HG03442 (cell line): ENCODE measurements around the gene GDNF.
"Not testable (repeated sequence)": the region's sequence is repeated elsewhere in the genome, so short reads cannot be mapped to it uniquely, and the experiment has no call there.

ENCODE experiments used
- ATAC-seq: cut with Tn5 transposase; IDR thresholded peaks from one replicate; pipeline ENCODE4 v1.9.1; 2021; ENCODE audit warnings: mild to moderate bottlenecking, moderate library complexity; ENCODE audit not compliant: unreplicated experiment

Gene GDNF

DNA sequence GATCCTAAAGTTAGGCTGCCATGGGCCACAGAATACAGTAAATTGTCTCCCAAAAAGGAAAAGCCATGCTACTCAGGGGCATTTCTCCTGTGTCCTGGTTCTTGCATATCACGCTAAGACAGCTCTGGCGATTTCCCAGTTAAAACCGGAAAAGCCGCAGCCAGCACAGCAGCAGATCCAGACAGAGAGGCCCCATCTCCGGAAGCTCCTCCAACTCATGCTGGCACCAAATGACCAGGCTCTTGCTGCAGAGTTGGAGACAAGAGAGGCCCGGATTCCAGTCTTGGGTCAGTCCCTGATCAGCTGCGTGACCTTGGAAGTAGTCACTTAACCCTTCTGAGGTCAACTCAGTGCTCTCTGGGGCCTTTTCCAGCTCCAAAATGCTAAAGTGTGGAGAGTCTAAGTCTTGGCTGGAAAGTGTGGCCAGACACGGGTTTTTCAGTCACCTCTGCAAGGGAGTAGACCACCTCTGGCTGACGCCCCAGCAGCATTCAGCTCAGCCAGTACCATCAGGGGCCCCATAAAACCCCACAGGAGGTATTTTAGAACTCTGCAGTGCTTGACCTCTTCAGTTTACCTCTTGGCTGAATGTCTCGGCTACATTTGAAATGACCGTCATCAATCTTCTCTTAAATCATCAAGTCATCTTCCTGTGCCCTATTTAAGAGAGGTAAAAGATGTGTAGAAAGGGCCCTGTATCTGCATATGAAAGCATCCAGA, 16.2 kb downstream of the GDNF start:
- ATAC-seq = no peak

GRCh38 chr5:37816883-37817282, 23.0 kb downstream of the GDNF start:
- no peak for ATAC-seq

DNA sequence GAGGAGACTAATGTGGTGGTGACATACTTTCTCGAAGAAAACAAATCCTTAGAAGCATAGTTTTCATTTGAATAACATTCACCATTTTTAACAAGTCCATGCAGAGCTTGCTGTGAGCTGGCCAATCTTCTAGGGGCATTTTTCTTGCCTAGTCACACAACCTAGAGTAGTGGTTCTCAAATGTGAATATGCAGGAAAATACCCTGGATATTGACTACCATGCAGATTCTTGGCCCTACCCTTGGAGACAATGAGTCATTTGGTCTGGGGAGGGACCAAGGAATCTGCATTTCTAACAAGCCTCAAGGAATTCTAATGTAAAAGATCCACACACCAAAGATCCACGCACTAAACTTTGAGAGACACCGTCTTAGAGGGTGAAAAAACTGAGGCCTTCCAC, 23.5 kb downstream of the GDNF start:
- no peak for ATAC-seq

GRCh38 chr5:37815913-37816312, 23.9 kb downstream of the GDNF start:
- ATAC-seq = no peak

- no peak for ATAC-seq
Measured at GRCh38 chr5:37814699-37815098, 25.1 kb downstream of the GDNF start.

- ATAC-seq = no peak
Measured at GRCh38 chr5:37812365-37812764, 27.5 kb downstream of the GDNF start.

- ATAC-seq = no peak
Measured at GRCh38 chr5:37811866-37812265, 28.0 kb downstream of the GDNF start.

DNA sequence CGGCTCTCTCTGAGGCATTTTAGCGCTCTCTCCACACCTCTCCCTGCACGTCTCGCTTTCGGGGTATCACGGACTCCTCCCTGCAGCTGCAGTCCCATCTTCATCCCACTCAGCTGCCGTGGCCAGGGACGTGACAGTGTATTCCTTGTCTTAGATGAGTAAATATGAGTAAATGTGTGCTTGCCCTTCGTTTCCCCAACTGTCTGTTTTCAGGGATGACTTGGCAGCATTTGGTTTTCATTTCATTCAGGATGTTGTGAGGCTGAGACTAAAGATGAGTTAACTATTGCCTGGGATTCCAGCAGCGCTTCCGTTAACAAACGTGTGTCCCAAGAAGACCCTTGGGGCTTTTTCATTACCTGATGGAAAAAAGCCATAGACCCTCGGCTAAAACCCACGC, 29.5 kb downstream of the GDNF start:
- ATAC-seq = no peak

DNA sequence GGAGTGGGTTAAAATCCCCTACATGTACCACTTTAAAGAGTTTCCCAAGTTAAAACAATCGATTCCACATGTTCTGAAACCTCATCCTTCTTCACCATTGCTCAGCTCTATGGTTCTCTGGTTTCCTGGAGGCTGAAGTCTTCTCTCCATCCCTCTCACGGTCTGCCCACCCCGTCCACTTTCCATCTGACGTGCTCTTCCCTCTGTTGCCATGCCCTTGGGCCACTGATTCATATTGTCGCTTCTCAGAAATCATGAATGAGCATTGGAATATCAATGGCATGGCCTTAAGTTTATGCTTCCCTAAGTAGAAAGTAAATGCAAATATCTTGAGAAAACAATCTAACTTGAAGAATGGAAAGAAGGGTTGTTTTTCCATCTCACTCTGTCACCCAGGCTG, 30.9 kb downstream of the GDNF start:
- no peak for ATAC-seq

DNA sequence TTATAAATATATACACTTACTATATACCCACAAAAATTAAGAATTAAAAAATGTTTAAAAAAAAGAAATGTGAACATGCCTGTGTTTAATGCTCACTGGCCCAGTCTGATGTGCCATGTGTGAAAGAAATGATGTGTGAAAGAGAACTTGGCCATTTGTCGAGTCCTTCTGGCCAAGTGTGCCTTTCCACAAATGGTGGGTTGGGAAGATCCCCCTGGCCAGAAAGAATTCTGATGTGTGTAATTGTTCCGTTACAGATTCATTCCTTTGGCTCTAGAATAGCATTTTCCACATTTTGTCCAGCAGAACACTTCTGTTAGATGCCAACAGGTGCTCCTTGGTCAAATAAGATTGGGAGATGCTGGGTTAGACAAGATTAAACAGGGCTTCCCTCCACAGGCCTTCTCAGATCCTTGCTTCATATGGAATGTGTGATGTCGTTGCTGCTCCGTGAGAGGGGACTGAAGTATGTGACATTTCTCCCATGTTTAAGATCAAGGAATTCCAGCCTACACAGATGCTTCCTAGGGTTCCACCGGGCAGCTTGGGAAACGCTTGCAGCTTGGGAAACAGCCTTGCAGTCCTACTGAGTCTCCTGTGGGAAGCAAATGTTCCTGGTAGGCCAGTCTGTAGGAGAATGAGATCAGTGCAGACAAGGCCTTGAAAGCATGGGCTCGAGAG, 32.1 kb downstream of the GDNF start:
- ATAC-seq = no peak

DNA sequence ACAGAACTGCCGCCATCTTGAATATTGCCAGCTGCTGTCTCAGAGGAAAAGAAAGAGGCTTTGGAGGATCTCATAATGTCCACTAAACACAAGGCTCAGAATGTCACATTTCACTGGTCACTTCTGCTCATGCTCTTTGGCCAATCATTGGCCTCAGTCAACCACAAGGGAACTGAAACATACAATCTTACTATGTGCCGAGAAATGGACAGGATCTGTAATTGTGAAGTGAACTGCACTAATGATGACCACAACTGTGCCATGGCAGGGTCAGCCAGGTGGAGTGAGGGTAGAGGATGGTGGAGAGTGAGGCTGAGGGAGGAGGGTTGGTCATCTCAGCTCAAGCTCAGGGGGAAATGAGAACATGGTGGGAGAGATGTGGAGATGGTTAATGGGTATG, 32.8 kb downstream of the GDNF start:
- ATAC-seq = no peak

GRCh38 chr5:37806476-37806875, 33.4 kb downstream of the GDNF start:
- ATAC-seq = no peak

GRCh38 chr5:37806016-37806415, 33.8 kb downstream of the GDNF start:
- no peak for ATAC-seq

GRCh38 chr5:37804401-37804800, 35.4 kb downstream of the GDNF start:
- ATAC-seq = no peak

DNA sequence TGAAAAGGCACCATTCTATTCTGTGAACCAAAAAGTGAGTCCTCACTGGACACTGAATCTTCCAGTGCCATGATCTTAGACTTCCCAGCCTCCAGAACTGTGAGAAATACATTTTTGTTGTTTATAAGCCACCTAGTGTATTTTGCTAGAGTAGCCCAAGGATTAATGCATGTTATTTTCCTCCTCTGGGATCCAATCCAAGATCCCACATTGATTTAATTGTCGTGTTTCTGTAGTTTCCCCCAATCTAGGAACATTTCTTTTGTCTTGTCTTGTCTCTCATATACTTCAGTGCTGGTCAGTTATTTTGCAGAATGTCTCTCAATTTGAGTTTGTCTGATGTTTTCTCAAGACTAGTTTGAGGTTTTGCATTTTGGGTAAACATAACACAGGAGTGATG, 36.4 kb downstream of the GDNF start:
- no peak for ATAC-seq

- no peak for ATAC-seq
Measured at GRCh38 chr5:37801521-37801920, 38.3 kb downstream of the GDNF start.

GRCh38 chr5:37799865-37800421, 39.9 kb downstream of the GDNF start:
- no peak for ATAC-seq

GRCh38 chr5:37796435-37796834, 43.4 kb downstream of the GDNF start:
- not testable (repeated sequence) for ATAC-seq

- not testable (repeated sequence) for ATAC-seq
Measured at GRCh38 chr5:37795292-37795691, 44.5 kb downstream of the GDNF start.

- no peak for ATAC-seq
Measured at GRCh38 chr5:37792975-37793631, 46.7 kb downstream of the GDNF start.

DNA sequence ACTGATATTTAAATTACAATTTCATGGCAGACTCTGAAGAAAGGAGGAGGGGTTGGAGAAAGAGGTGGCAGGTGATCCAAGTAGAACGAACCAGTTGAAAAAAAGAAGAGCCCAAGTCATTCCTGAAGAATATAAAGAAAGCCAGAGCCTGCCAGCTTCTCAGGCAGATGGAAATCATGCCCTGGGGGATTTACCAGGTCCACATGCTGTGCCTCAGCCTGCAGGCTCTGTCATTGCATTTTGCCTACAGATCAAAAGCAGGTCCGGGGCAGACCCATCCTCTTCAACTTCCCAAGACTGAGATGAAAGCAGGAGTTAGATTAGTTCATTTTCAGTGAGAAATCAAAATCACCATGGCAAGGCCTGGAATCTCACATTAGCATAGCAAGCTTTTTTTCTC, 48.5 kb downstream of the GDNF start:
- no peak for ATAC-seq

- ATAC-seq = no peak
Measured at GRCh38 chr5:37789991-37790390, 49.9 kb downstream of the GDNF start.
